AG04450 (cell line): Measurements from ENCODE around the gene ANKUB1. TPM values are rescaled to one million over a fixed set of nuclear protein-coding genes. Genes with fewer than 3 reads are reported as not detected.

Experiments
- CTCF ChIA-PET: fragments of 300-600, 350-600 bp; formaldehyde crosslinking; extraction: SDS; loops from one replicate; lab custom pipeline; 2022; ENCODE audit warnings: antibody characterized with exemption, inconsistent platforms; lab: Charles Lee
- POLR2A ChIA-PET: fragments of 350-600 bp; formaldehyde crosslinking; extraction: SDS; loops from one replicate; lab custom pipeline; 2021; ENCODE audit warnings: antibody characterized with exemption, inconsistent platforms; lab: Yijun Ruan, JAX
- DNase-seq: peaks from one replicate; pipeline ENCODE4 v3.0.0-alpha.2; 2011; ENCODE audit warnings: low read depth, low spot score
- H3K27ac ChIP-seq: one replicate; pipeline ENCODE4 v1.5.1; 2012; ENCODE audit warnings: low read depth, low read length, control low read depth
- H3K27me3 ChIP-seq: one replicate; pipeline ENCODE4 v1.6.0; 2012; ENCODE audit warnings: low read length; ENCODE audit not compliant: control insufficient read depth, insufficient read depth
- H3K4me3 ChIP-seq: 2 replicates; pipeline ENCODE4 v1.5.1; 2011; ENCODE audit warnings: mild to moderate bottlenecking, low read depth, low read length, control low read depth
- H3K9me3 ChIP-seq: 2 replicates; pipeline ENCODE4 v1.5.1; 2012; ENCODE audit warnings: low read length; ENCODE audit not compliant: control insufficient read depth, insufficient read depth
- polyA plus RNA-seq: library from polyadenylated mRNA; depleted of rRNA; stranded (reverse); fragments of >200 nt; gene quantifications from 2 replicates; pipeline ENCODE4 v1.2.3, GENCODE V29; 2011
- TF ChIP-seq, protein P1 (sequence below): IDR thresholded peaks from 2 replicates; pipeline ENCODE4 v1.5.1; 2011; ENCODE audit warnings: low read depth, low read length, control low read depth, inconsistent platforms

ANKUB1 gene
- polyA plus RNA-seq, 1 experiment, result not detected

DNA sequence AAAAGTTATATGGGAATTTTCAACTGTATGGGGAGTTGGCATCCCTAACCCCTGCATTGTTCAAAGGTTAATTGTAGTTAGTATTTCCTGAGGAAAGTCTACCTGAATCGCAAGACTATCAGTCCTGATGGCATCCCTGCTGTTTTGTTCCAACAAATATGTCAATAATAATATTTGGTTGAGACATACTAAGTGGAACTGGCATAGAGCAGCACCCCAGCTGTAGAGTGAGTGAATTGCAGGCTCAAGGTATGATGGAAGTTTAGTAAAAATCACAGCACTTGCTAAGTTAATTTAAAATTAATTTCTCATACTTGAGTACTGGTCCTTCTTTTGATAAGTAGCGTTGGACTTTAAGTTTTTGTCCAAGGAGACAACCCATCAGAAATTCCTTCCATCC lies 22.1 kb downstream of the ANKUB1 start:
- no peak overlapping the region for H3K27ac ChIP-seq
- TF ChIP-seq, protein P1, sequence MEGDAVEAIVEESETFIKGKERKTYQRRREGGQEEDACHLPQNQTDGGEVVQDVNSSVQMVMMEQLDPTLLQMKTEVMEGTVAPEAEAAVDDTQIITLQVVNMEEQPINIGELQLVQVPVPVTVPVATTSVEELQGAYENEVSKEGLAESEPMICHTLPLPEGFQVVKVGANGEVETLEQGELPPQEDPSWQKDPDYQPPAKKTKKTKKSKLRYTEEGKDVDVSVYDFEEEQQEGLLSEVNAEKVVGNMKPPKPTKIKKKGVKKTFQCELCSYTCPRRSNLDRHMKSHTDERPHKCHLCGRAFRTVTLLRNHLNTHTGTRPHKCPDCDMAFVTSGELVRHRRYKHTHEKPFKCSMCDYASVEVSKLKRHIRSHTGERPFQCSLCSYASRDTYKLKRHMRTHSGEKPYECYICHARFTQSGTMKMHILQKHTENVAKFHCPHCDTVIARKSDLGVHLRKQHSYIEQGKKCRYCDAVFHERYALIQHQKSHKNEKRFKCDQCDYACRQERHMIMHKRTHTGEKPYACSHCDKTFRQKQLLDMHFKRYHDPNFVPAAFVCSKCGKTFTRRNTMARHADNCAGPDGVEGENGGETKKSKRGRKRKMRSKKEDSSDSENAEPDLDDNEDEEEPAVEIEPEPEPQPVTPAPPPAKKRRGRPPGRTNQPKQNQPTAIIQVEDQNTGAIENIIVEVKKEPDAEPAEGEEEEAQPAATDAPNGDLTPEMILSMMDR, result no peak
- POLR2A ChIA-PET, result interaction anchor here (0.5 kb wide), 1 partner anchor 432 kb away, joined by 6 read pairs; no protein-coding TSS in a partner anchor
- no peaks in the 10 kb centered on the region for H3K9me3 ChIP-seq
- no peak for DNase-seq
- H3K27me3 ChIP-seq, result peaks cover 5% of the 10 kb centered on the region
- CTCF ChIA-PET, result interaction anchor here (0.8 to 14.5 kb wide), 16 partner anchors 8 to 277 kb away, joined by 3 to 400 read pairs (median 8); partner anchors contain the start of gene ANKUB1
- no peak overlapping the region for H3K4me3 ChIP-seq

GRCh38 chr3:149768704-149769103 lies 23.6 kb downstream of the ANKUB1 start:
- Histone ChIP-seq H3K27ac (no peak overlapping the region), H3K9me3 (no peaks in the 10 kb centered on the region), H3K4me3 (no peak overlapping the region), H3K27me3 (peaks cover 10% of the 10 kb centered on the region)
- DNase-seq, result no peak
- CTCF ChIA-PET, result interaction anchor here (0.5 to 14.5 kb wide), 3 partner anchors 39 to 813 kb away, joined by 4 to 400 read pairs (median 4); no protein-coding TSS in a partner anchor
- TF ChIP-seq, protein P1, result no peak
- POLR2A ChIA-PET, result interaction anchor here (0.6 kb wide), 1 partner anchor 41 kb away, joined by 3 read pairs; no protein-coding TSS in a partner anchor

- TF ChIP-seq, protein P1, result no peak
- peaks cover 14% of the 10 kb centered on the region for H3K27me3 ChIP-seq
- H3K4me3 ChIP-seq, result no peak overlapping the region
- ChIA-PET POLR2A (no interaction called here), CTCF (interaction anchor here (0.7 to 14.5 kb wide), 5 partner anchors 9 to 199 kb away, joined by 3 to 400 read pairs (median 25); partner anchors contain the start of gene COMMD2)
- H3K9me3 ChIP-seq, result no peaks in the 10 kb centered on the region
- no peak overlapping the region for H3K27ac ChIP-seq
- DNase-seq, result no peak
Observed at GRCh38 chr3:149767720-149768119, 24.6 kb downstream of the ANKUB1 start.

DNA sequence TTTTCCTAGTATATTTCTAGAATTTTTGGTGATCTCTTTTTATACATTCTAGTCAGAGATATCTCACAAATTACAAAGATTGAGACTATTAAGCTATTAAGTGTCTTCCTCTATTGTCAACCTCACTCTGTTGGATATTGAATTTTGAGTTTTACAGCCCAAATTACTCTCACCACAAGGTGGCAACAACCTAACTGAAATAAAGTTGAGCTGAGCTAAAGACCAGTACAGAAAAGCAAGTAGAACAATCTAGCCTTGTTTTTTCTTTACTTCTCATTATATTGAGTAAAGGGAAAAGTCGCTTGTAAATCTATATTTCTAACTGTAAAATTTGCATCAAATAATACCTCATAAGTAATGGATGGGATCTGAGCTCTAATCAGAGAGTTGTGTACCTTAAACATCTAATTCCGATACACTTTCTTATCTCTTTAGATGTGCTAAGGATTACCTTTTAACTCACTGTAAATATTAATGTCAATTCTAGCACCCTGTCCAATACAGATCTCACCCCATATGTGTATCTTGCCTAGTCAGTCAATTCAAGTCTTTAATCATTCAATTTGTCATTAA lies 26.5 kb downstream of the ANKUB1 start:
- H3K9me3 ChIP-seq, result no peaks in the 10 kb centered on the region
- ChIA-PET CTCF (interaction anchor here (0.6 to 14.5 kb wide), 36 partner anchors 9 to 467 kb away, joined by 3 to 400 read pairs (median 4); partner anchors contain the start of genes COMMD2 and RNF13), POLR2A (interaction anchor here (0.6 to 1.9 kb wide), 3 partner anchors 18 to 458 kb away, joined by 3 to 6 read pairs (median 4); no protein-coding TSS in a partner anchor)
- H3K27ac ChIP-seq, result no peak overlapping the region
- peaks cover 19% of the 10 kb centered on the region for H3K27me3 ChIP-seq
- DNase-seq, result no peak
- H3K4me3 ChIP-seq, result no peak overlapping the region
- TF ChIP-seq, protein P1, result peak; percentile 68

DNA sequence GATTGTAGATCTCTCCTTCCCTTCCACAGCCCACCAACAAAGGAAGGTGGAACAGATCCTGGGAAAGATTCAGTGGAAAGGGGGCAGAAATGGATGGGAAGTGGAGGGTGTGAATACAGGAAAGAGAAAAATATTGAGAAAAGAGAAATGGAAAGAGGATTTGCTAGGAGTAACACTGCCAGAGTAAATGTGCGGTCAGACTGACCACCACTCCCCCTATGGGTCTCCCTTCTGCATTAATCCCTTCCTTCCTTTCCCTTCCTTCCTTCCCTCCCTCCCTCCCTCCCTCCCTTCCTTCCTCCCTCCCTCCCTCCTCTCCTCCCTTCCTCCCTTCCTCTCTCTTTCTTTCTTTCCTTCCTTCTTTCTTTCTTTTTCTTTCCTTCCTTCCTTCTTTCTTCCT lies 28.1 kb downstream of the ANKUB1 start:
- ChIA-PET CTCF (interaction anchor here (0.6 to 14.5 kb wide), 7 partner anchors 12 to 136 kb away, joined by 3 to 400 read pairs (median 16); partner anchors contain the start of genes ANKUB1 and COMMD2), POLR2A (no interaction called here)
- no peak for DNase-seq
- no peak overlapping the region for H3K27ac ChIP-seq
- no peaks in the 10 kb centered on the region for H3K9me3 ChIP-seq
- TF ChIP-seq, protein P1, result no peak
- H3K27me3 ChIP-seq, result peaks cover 26% of the 10 kb centered on the region
- H3K4me3 ChIP-seq, result no peak overlapping the region
